HCT116 (cell line): ENCODE results near the gene OXTR. TPM values are rescaled to one million over a fixed set of nuclear protein-coding genes. Genes with fewer than 3 reads are reported as not detected.

Source experiments
- ATAC-seq: fragments of 200-7000 bp; cut with Tn5 transposase; 2 replicates; pipeline ENCODE4 v1.9.1; 2020; ENCODE audit warnings: mild to moderate bottlenecking, moderate library complexity
- BruUV-seq: library from RNA; stranded (reverse); fragments of 400-500 nt; replicated peaks from 2 replicates; lab custom pipeline; 2021; lab: Mats Ljungman, UMichigan
- CTCF ChIA-PET: fragments of 300-600 bp; sonication (Branson Sonifier 250); formaldehyde crosslinking; loops from one replicate; lab custom pipeline; 2021; ENCODE audit warnings: antibody characterized with exemption; lab: Charles Lee
- POLR2A ChIA-PET: fragments of 300-600, 350-600 bp; sonication (Branson Sonifier 250); formaldehyde crosslinking; loops from one replicate; lab custom pipeline; 2021; ENCODE audit warnings: antibody characterized with exemption; lab: Charles Lee
- RAD21 ChIA-PET, 2 experiments: fragments of 300-600 bp; sonication (Branson Sonifier 250); formaldehyde crosslinking; loops; one replicate each; lab custom pipeline; 2023; ENCODE audit warnings: low total read pairs in 2 of 2; ENCODE audit not compliant: uncharacterized antibody in 2 of 2, unreplicated experiment in 2 of 2, low non-redundant PET in 1 of 2; lab: Charles Lee
- DNase-seq: peaks from one replicate; pipeline ENCODE4 v3.0.0-alpha.2; 2010; ENCODE audit warnings: low read depth, low spot score
- H2AFZ ChIP-seq: fragments of 200-600 bp; shearing (Covaris generic), sonication (generic); 2 replicates; pipeline ENCODE4 v1.6.1; 2017; ENCODE audit warnings: low read depth, mixed run types, mixed read lengths, antibody characterized with exemption, low read length; ENCODE audit not compliant: poor library complexity, severe bottlenecking
- H3K27ac ChIP-seq: 2 replicates; pipeline ENCODE4 v1.5.1; 2012; ENCODE audit warnings: low read depth, low read length
- H3K27me3 ChIP-seq: fragments of 200-600 bp; sonication (generic); 2 replicates; pipeline ENCODE4 v1.6.1; 2016; ENCODE audit warnings: mixed run types, low read length, mixed read lengths; ENCODE audit not compliant: insufficient read depth
- H3K36me3 ChIP-seq, 2 experiments: fragments of 200-500 bp in 1 of 2; fragments of 200-600 bp in 1 of 2; sonication (Bioruptor generic) in 1 of 2; sonication (generic) in 1 of 2; 2 replicates each; pipeline versions ENCODE4 v1.5.1 to v1.6.1; 2014 to 2016; ENCODE audit warnings: low read length in 2 of 2, inconsistent platforms in 1 of 2, mixed read lengths in 1 of 2, mixed run types in 1 of 2; ENCODE audit not compliant: insufficient read depth in 2 of 2, control insufficient read depth in 1 of 2
- H3K4me1 ChIP-seq, 2 experiments: fragments of 200-600 bp in 1 of 2; sonication (generic) in 1 of 2; 2 replicates each; pipeline versions ENCODE4 v1.5.1 to v1.6.1; 2012 to 2017; ENCODE audit warnings: low read length in 2 of 2, inconsistent platforms in 1 of 2, mild to moderate bottlenecking in 1 of 2, mixed read lengths in 1 of 2, mixed run types in 1 of 2, moderate library complexity in 1 of 2; ENCODE audit not compliant: insufficient read depth in 2 of 2, control insufficient read depth in 1 of 2
- H3K4me2 ChIP-seq: fragments of 200-600 bp; sonication (generic); 2 replicates; pipeline ENCODE4 v1.6.1; 2017; ENCODE audit warnings: mixed run types, low read length, mixed read lengths
- H3K4me3 ChIP-seq, 2 experiments: fragments of 200-600 bp in 1 of 2; sonication (generic) in 1 of 2; replicated peaks in 1 of 2; 2 replicates each; pipeline ENCODE4 v1.5.1; 2011 to 2016; ENCODE audit warnings: low read length in 2 of 2, control low read depth in 1 of 2, low read depth in 1 of 2, mild to moderate bottlenecking in 1 of 2, mixed read lengths in 1 of 2, mixed run types in 1 of 2
- H3K79me2 ChIP-seq: fragments of 200-600 bp; sonication (generic); 2 replicates; pipeline ENCODE4 v1.6.1; 2017; ENCODE audit warnings: mild to moderate bottlenecking, mixed run types, low read length, moderate library complexity, mixed read lengths; ENCODE audit not compliant: insufficient read depth
- H3K9ac ChIP-seq: fragments of 200-600 bp; sonication (generic); 2 replicates; pipeline ENCODE4 v1.6.1; 2016; ENCODE audit warnings: low read length, mixed read lengths
- H3K9me2 ChIP-seq: fragments of 200-600 bp; sonication (generic), shearing (Covaris generic); 2 replicates; pipeline ENCODE4 v1.6.1; 2017; ENCODE audit warnings: mixed run types, mild to moderate bottlenecking, moderate library complexity; ENCODE audit not compliant: insufficient read depth
- H3K9me3 ChIP-seq, 2 experiments: fragments of 200-500 bp in 1 of 2; fragments of 200-600 bp in 1 of 2; sonication (Bioruptor generic) in 1 of 2; sonication (generic) in 1 of 2; 2 replicates each; pipeline ENCODE4 v1.6.1; 2014 to 2017; ENCODE audit warnings: low read length in 2 of 2, mixed read lengths in 2 of 2, inconsistent platforms in 1 of 2, low read depth in 1 of 2, mild to moderate bottlenecking in 1 of 2, mixed run types in 1 of 2, moderate library complexity in 1 of 2; ENCODE audit not compliant: control insufficient read depth in 1 of 2, insufficient read depth in 1 of 2
- H4K20me1 ChIP-seq: fragments of 200-600 bp; sonication (generic), shearing (Covaris generic); 2 replicates; pipeline ENCODE4 v1.6.1; 2017; ENCODE audit warnings: mixed run types, mild to moderate bottlenecking, moderate library complexity; ENCODE audit not compliant: insufficient read depth
- ATF3 ChIP-seq: IDR thresholded peaks from 2 replicates; pipeline ENCODE4 v1.6.1; 2012
- CBX3 ChIP-seq: IDR thresholded peaks from 2 replicates; pipeline ENCODE4 v1.6.1; 2012; ENCODE audit warnings: low read depth
- ELF1 ChIP-seq: IDR thresholded peaks from 2 replicates; pipeline ENCODE4 v1.6.1; 2012; ENCODE audit warnings: low read depth, borderline replicate concordance
- JUND ChIP-seq: IDR thresholded peaks from 2 replicates; pipeline ENCODE4 v1.6.1; 2012
- POLR2A ChIP-seq: IDR thresholded peaks from 2 replicates; pipeline ENCODE4 v1.7.0; 2011; ENCODE audit warnings: borderline replicate concordance; ENCODE audit not compliant: insufficient read depth, insufficient read length; ENCODE audit errors: extremely low read depth
- SP1 ChIP-seq: IDR thresholded peaks from 2 replicates; pipeline ENCODE4 v1.6.1; 2012; ENCODE audit warnings: low read depth
- SRF ChIP-seq: IDR thresholded peaks from 2 replicates; pipeline ENCODE4 v1.6.1; 2012; ENCODE audit warnings: low read depth
- TCF7L2 ChIP-seq: IDR thresholded peaks from 2 replicates; pipeline ENCODE4 v1.7.0; 2011; ENCODE audit warnings: borderline replicate concordance, inconsistent platforms; ENCODE audit not compliant: insufficient read depth, insufficient read length; ENCODE audit errors: extremely low read depth
- YY1 ChIP-seq: IDR thresholded peaks from 2 replicates; pipeline ENCODE4 v1.6.1; 2011; ENCODE audit warnings: low read length, low read depth, moderate library complexity, mild to moderate bottlenecking; ENCODE audit not compliant: insufficient replicate concordance; ENCODE audit errors: extremely low read depth
- ZBTB33 ChIP-seq: IDR thresholded peaks from 2 replicates; pipeline ENCODE4 v1.6.1; 2011; ENCODE audit warnings: mild to moderate bottlenecking, low read length, moderate library complexity; ENCODE audit not compliant: insufficient replicate concordance; ENCODE audit errors: extremely low read depth
- ZFX ChIP-seq: fragments of 450-650 bp; IDR thresholded peaks from 2 replicates; pipeline ENCODE4 v1.6.1; 2017
- ZNF274 ChIP-seq: fragments of 200-500 bp; sonication (Bioruptor generic); IDR thresholded peaks from 2 replicates; pipeline ENCODE4 v1.6.1; 2014; ENCODE audit warnings: mild to moderate bottlenecking, low read depth, low read length, inconsistent platforms
- intact Hi-C: fragments of 100-400 bp; cut with micrococcal nuclease; formaldehyde crosslinking; loops from 2 replicates; pipeline ENCODE4 v1.10.0; 2022
- total RNA-seq: library from RNA; stranded (reverse); gene quantifications from one replicate; pipeline ENCODE4 v1.2.1, GENCODE V29; 2021; ENCODE audit not compliant: unreplicated experiment
- TF ChIP-seq, protein P1 (sequence below), 3 experiments: fragments of 200-600 bp in 1 of 3; sonication (generic) in 1 of 3; IDR thresholded peaks in 2 of 3; conservative IDR thresholded peaks in 1 of 3; 2 replicates each; pipeline ENCODE4 v1.5.1; 2012 to 2017; ENCODE audit warnings: low read depth in 2 of 3, low read length in 2 of 3, antibody characterized with exemption in 1 of 3, borderline replicate concordance in 1 of 3, control low read depth in 1 of 3, mild to moderate bottlenecking in 1 of 3, mixed read lengths in 1 of 3, mixed run types in 1 of 3, moderate library complexity in 1 of 3; ENCODE audit not compliant: insufficient read depth in 1 of 3
- TF ChIP-seq, protein P2 (sequence below): IDR thresholded peaks from 2 replicates; pipeline ENCODE4 v1.6.1; 2012

Gene OXTR
- total RNA-seq, 1 experiment from 2014 or later: 1.3 TPM

- ChIA-PET POLR2A (no interaction called here), CTCF (no interaction called here), RAD21 (no interaction called here)
- H3K4me3 ChIP-seq: no peak overlapping the region
- H3K4me2 ChIP-seq: no peak overlapping the region
- no peaks in the 10 kb centered on the region for H3K36me3 ChIP-seq
- BruUV-seq: no TSS peak
- H3K27me3 ChIP-seq: no peaks in the 10 kb centered on the region; the same call in 1 of the 2 replicates
- no peaks in the 10 kb centered on the region for H3K9me3 ChIP-seq
- no peaks in the 10 kb centered on the region for H4K20me1 ChIP-seq
- no peak for DNase-seq
- no peak overlapping the region for H2AFZ ChIP-seq
- TF ChIP-seq ZFX: no peak
- TF ChIP-seq JUND: no peak
- TF ChIP-seq SRF: no peak
- no peak for TF ChIP-seq CBX3
- no peak for TF ChIP-seq TCF7L2
- TF ChIP-seq ZBTB33: no peak
- no peak for TF ChIP-seq ELF1
- TF ChIP-seq YY1: no peak
- TF ChIP-seq ATF3: no peak
- no peak for TF ChIP-seq ZNF274
- TF ChIP-seq, protein P1, sequence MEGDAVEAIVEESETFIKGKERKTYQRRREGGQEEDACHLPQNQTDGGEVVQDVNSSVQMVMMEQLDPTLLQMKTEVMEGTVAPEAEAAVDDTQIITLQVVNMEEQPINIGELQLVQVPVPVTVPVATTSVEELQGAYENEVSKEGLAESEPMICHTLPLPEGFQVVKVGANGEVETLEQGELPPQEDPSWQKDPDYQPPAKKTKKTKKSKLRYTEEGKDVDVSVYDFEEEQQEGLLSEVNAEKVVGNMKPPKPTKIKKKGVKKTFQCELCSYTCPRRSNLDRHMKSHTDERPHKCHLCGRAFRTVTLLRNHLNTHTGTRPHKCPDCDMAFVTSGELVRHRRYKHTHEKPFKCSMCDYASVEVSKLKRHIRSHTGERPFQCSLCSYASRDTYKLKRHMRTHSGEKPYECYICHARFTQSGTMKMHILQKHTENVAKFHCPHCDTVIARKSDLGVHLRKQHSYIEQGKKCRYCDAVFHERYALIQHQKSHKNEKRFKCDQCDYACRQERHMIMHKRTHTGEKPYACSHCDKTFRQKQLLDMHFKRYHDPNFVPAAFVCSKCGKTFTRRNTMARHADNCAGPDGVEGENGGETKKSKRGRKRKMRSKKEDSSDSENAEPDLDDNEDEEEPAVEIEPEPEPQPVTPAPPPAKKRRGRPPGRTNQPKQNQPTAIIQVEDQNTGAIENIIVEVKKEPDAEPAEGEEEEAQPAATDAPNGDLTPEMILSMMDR (IDR thresholded peaks at IDR 0.05 in 2 of 3, conservative IDR thresholded peaks at IDR 0.05 in 1 of 3; ENCODE audit: borderline replicate concordance in 1 of 3, insufficient read depth in 1 of 3, low read depth in 2 of 3, low read length in 2 of 3): no peak
- TF ChIP-seq, protein P2, sequence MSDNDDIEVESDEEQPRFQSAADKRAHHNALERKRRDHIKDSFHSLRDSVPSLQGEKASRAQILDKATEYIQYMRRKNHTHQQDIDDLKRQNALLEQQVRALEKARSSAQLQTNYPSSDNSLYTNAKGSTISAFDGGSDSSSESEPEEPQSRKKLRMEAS: no peak
- TF ChIP-seq POLR2A: no peak
- TF ChIP-seq SP1: no peak
- H3K4me1 ChIP-seq: no peaks in the 10 kb centered on the region
- no peaks in the 10 kb centered on the region for H3K9me2 ChIP-seq
- no peaks in the 10 kb centered on the region for H3K79me2 ChIP-seq
- no peak for ATAC-seq
- H3K27ac ChIP-seq: no peak overlapping the region
- H3K9ac ChIP-seq: no peak overlapping the region
- intact Hi-C loops: no loop called here
These were observed 8.0 kb upstream of the OXTR start for GRCh38 chr3:8777201-8777977.
